HG03432 (cell line): ENCODE measurements around the gene ADAMTS2.

Experiments used
- ATAC-seq: cut with Tn5 transposase; IDR thresholded peaks from one replicate; pipeline ENCODE4 v1.9.1; 2021; ENCODE audit warnings: mild to moderate bottlenecking, moderate library complexity; ENCODE audit not compliant: unreplicated experiment

Gene ADAMTS2

DNA sequence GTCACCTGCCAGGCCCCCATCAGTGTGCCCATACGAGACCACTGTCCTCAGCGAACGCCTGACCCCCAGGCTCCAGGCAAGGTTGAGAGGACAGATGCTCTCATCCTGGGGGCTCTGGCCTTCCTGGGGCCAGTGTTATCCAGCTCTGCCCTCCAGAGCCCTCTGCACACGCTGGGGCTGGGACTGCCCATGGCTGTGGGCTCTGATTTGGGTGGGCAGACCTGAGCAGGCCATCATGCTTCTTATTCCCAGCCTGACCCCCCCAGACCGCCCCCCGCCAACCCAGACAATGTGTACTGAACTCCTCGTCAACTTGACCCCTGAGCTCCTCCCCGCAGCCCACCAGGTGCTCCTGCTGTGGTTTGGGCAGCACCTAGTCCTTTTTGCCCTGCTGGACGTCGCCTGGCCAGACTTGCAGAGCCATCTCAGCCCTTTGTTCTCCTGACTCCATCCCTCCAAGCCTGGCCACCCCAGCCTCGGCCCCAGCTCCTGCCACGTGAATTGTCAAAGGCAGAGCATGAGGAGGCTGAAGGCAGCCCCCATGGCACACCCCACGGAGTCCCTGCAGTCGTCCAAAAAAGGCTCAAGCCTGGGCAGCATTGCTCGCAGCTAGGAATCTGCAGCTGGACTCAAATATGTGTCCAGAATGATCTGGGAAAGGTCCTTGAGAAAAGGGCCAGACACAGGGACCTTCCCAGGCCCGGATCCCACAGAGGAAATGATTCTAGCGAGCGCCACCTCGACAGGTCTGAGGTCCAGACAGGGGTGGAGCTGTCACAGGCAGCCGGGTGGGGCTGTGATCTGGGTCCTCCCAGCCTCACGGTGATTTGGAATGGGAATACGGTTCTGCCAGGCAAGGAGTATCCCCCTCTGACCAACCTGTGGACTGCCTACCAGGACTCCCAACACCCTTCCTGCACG lies 87.0 kb downstream of the ADAMTS2 start:
- ATAC-seq = no peak

DNA sequence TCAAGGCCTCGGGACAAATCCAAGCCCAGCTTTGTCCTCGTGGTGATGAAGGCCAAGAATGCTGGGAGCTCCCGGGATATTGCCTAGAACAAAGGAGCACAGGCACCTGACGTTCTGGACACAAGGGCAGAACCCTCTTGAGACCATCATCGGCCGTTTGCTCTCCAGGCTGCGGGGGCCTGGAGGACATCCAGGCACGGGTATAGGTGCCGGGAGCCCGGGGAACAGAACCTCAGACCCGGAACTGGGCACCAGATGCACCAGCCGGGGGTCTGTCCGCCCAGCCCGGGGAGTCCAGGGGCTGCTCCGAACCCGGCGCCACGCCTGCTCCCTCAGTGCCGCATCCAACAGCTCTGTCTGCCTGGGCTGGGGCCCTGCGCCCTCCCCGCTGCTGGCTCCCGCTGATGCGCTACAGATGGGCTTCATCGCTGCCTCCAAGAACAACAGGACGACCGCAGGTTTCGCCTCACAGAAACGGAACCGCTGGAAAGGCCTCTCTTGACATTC lies 88.0 kb downstream of the ADAMTS2 start:
- no peak for ATAC-seq

DNA sequence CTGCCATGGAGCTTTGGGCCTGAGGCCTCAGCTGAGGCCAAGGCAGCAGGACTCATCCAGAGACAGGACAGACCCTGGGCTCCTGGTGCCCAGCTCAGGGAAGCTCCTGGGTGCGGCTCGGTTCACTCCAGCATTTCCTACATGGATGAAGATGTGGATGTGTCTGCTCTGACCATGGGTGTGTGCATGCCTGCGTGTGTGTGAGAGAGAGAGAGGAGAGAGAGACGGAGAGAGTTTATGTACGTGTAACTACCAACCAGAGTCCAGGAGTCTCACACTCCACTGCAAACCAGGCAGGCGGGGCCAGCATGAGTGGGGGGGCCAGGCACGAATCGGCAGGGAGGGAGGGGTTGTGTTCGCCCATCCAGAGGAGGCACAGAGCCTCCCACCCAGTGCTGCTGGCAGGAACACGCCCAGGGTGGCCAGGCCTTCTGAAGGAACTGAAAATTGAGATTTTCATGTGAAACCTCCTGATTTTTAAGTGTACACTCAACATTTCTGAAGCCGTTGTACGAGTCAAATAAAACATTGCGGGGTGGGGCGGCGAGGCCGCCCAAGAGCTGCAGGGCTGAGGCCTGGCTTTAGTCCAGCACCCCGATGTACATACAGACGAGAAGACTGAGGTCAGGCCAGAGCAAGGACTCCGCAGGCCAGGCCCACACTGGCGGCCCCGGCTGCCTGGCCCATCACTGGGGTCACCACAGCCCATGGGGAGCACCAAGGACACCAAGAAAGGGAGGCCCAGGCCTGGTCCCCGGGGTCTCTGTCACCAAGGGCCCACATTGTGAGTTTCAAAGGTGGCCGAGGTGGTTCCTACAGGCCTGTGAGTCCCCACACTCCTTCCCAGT lies 88.7 kb downstream of the ADAMTS2 start:
- no peak for ATAC-seq

DNA sequence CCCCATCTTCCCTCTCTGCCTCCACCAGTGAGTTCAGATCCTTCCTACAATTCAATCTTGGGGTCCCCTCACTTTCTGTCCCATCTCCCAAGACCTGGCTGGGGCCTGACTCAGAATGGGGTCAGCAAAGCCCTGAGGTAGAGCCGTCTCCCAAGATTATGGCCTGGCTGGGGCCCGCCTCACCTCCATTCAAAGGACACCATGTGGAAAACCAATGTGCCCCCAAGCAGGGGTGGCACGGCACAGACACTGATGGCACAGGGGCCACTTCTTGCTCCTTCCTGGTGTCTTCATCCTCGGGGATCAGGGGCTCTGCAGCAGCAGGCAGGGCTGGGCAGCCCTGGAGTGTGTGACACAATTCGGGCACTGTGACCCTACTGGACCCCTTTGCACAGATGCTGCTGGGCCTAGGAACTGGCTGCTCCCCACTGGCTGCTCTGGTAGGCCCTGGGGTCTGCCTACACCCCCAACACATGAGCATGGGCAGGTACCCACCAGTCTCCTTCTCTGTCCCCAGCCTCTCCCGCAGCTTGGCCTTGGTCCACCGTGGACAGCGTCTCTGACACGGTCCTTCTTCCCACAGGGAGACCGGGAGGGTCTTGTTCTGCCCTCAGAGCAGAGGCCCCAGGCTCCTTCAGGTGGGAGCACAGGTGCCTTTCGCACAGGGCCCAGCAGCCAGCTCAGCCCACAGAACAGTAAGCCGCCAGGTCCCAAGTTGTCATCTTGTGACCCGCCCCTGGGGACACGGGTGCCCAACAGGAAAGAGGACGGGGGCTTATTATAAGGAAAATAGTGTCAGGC lies 89.5 kb downstream of the ADAMTS2 start:
- no peak for ATAC-seq

DNA sequence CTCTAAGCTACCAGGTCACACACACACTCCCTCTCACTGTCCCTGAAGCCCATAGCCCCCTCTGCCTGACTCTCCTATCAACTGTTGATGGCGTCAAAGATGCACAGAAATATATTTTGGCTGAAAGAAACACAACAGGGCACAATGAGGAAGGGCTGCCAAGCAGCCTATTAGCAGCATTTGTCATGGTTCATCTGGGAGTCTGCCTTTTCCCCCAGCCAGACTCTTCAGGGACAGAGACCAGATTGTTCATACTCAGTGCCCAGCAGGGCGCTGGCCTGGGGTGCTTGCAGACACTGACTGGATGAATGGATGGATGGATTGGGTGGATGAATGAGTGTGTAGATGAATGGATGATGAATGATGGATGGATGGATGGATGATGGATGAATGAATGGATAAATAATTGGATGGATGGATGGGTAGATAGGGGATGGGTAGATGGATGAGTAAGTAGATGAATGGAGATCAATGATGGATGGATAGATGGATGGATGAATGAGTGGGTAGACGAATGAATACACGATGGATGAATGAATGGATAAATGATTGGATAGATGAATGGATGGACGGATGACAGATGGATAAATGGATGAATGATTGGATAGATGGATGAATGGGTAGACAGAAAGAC lies 90.5 kb downstream of the ADAMTS2 start:
- ATAC-seq = no peak

DNA sequence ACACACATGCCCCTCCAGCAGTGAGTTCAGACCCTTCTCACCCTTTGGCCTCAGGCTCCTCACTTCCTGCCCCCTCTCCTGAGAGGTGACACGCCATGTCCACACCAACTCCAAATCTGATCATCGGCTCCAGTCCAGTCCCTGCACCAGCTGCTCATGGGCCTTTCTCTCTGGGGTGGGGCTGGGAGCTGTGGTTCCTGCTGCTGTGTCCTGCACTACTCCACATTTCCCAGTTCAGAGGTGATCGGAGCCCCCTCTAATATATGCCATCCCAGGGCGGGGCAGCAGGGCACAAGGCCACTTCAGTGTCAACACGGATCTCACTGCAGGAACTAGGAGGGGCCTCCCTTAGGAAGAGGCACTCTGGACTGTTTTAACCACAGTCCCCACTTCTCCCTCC lies 91.5 kb downstream of the ADAMTS2 start:
- no peak for ATAC-seq

DNA sequence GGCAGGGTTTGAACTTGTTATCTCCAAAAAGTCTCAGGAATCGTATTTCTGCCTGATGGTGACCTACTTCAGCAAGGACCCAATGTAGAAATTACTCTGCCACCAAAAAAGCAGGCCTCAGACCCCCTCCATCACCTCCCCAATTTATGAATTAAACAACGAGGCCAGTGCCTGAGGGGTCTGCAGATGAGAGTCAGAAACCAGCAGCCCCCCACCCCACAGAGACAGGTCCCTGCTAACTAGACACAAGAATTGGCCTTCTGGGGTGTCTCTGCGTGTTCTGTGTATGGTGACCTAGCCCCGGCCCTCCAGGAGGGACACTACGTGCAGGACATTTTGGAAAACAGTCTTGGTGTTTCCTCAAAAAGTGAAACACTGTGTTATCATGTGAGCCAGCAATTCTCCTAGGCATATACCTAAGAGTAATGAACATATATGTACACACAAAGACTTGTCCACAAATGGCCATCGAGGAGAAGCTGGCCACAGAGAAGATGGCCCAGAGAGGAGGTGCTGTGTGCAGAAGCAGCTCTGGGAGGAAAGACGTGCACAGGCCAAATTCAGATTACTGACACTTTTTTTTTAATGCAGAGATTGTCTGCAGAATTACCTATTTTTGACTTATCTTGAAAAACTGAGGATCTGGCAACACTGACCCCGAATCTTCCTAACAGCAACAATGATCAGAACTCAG lies 93.8 kb downstream of the ADAMTS2 start:
- ATAC-seq = no peak

DNA sequence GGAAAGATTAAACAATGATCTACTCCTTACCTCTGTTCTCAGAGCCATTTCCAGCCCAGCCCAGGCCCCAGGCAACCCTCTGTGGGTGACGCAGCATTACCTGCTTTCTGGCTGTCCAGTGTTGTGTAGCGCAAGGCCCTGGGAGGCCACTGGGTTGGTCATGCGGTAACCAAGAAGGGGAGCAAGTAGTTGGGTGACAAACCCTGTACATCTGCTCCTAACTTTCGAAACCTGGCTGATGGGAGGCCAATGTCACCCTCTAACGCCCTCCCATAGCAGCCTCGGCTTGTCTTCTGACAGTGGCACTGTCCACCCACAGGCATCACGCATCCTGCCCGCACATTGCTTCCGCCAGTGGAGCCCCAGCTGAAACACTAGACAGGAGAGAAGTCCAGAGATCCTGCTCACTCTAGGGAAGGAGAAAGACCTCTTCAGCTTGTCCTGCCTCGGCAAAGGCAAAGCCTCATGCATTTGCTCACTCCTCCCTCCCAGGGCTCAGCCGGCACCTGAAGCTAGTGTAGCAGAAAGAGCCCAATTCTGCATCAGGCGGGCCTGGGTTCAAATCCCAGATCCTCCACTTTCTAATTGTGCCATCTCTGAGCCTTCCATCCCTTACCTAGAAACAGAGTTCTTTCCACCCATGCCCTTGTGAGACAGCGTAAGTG lies 94.6 kb downstream of the ADAMTS2 start:
- no peak for ATAC-seq

DNA sequence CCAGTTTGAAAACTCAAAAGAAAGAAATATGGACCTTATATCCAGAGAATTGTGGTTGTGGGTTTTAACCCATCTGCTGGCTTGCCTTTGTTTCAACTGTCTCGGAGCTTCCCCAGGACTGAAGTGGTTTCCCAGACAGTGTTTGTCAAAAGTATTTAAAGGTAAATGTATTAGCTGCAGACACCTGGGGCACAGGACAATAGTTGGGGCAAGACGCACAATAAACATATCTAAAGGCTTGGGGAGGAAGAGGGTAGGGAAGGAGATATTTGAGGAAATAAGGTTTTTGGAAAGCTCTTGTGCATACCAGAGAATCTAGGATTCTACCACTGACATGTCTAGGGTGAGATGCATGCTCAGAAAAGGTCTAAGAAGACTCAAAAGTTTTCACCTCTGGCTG lies 99.0 kb downstream of the ADAMTS2 start:
- ATAC-seq = no peak

DNA sequence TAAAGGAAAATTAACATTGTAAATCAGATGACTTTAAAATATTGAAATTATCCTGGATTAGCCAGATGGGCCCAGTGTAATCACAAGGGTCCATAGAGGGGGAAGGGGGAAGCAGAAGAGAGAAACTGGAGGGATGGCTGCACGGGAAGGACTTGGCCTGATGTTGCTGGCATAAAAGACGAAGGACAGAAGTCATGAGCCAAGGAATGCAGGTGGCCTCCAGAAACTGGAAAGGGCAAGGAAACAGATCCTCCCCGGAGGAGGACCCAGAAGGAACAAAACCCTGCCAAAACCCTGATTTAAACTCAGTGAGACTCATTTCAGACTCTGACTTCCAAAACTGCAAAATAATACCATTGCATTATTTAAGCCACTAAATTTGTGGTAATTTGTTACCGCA lies 100.2 kb downstream of the ADAMTS2 start:
- ATAC-seq = no peak

DNA sequence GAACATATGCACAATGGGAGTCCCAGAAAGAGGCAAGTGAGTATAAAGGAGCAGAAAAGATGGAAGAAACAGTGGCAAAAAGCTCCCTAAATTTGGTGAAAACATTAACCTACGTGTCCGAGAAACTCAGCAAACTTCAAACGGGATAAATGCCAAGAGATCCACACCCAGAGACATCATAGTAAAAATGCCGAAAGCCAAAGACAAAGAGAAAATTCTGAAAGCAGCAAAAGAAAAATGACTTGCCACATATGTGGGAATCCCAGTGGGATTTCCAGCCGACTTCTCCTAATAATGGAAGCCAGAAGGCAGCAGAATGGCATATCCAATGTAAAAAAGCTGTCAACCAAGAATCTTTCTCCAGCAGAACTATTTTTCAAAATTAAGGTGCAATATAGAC lies 101.2 kb downstream of the ADAMTS2 start:
- no peak for ATAC-seq

DNA sequence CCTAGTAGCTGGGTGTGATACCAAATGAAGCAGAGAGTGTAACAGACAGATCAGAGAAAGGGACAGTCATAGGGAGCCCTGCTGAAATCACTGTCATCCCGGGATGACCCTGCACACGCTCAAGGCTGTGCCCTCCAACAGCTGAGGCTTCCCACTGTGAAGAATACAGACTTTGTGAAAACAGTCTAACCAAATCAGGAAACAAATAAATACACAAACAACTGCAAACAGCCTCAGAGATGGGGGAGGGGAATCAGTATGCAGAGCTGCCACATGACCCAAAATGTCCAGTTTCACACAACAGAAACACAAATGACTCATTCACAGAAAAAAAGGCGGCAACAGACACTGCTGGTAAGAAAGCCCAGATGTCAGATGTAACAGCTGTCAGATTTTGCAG lies 101.9 kb downstream of the ADAMTS2 start:
- ATAC-seq = no peak

DNA sequence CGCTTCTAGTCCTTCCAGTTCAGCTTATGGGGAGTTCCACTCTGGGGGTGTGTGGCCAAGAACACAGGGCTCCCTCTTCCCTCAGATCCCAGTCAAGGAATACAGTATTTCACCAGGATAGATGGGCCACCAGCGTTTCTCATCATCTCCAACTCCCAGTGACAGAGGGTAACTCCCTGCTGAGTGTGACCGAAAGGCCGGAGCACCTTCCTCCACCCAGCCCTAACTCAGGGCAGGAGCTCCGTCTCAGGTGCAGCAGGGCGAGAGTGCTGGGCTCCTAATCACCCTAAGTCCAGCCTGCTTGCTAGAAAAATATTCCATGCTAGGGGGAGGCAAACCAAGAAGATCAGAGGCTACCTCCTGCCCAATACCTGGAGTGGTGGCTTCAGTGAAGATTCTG lies 102.6 kb downstream of the ADAMTS2 start:
- ATAC-seq = no peak

DNA sequence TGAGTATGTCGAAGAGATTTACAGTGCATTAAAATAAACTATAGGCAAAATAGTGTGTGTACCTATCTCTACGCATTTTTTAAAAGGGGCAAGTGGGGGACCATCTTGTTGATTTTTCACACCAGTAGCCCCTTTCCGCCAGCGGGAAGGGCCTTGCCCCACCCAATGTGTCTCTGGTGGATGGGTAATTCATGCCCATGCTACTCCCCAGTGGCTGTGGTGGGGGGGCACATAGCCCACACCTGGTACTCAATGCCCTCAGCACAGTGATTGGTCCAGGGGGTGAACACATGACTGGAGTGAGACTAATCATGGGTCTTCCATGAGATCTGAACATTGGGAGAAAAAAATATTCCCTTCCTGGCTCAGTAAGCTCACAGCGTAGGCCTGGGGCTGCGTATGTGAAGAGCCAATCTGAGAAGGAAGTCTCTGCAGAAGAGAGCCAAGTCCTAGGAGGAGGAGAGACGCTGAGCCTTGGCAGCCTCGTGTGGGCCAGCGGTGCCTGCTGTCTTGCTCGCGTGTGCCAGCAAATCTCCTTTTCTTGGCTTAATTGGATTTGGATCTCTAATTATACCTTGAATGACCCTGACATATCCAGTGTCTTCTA lies 103.4 kb downstream of the ADAMTS2 start:
- no peak for ATAC-seq

DNA sequence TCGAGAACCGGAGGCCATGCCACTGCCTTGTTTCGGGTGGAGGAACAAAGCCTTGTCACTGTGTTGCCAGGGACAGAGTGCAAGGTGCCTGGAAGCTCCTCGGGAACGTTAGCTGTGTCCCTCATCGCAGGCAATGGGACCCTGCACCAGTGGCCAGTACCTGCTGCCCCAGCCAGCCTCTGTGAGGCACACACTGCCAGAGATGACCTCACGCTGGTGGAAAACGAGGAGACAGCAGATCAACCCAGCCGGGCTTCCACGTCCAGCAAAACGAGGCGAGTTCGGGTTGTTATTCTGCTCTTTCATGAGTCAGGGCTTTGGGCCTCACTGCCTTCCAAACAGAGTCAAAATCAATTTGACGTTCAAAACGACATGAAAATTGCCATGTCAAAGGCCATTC lies 104.1 kb downstream of the ADAMTS2 start:
- ATAC-seq = no peak

DNA sequence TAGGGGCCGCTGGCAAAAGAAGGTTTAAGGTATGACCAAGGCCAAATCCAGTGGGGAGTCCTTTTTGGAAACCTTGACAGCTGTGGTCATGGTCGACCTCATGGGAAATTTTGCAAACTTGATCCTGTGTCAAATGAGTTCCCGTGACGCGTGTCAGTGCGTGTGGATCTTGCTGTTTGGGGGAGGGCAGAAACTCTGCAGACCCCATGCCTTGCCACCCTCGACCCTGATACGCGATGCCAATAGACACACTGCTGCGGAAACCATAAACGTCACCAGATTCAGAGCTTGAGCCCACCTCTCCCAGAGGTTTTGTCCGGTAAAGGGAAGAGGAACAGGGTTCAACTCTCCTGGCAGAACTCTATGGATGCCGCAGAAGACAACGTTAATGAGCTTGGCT lies 104.7 kb downstream of the ADAMTS2 start:
- no peak for ATAC-seq

DNA sequence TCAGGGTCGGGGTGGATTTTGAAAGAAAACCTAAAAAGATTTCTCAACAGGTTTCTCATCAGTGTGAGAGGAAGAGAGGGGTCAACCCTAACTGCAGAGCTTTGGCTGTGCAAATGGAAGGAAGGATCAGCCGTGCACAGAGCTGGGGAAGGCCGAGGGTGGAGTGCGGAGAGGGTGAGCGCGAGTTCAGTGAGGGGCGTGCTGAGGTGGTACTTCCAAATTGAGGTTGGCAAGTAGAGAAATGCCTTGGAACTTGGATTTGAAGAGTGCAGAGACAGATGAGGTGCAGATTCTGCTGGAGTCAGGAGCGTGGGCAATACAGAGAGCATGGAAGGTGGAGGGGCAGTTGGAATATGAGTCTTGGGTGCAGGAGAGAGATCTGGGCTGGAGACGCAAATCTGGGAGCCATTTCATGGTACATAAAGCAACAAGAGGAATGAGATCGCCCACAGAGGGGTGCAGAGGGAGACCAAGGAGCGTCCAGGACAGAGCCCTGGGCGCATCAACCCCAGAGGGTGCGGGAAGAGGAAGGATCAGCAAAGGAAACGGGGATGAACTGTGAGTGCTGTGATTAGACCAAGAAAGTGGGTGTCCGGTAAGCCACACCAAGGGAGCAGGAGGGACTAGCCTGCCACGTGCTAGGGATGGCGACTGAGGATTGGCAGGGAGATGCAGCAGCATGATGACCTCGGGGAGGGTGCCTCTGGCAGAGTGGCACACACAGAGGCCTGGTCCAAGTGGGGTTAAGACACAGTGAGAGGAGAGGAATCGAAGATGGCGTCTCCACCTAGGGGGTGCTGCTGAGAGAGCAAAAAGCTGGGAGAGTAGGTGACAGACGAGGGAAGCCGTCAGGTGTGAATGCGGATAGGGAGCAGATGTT lies 105.8 kb downstream of the ADAMTS2 start:
- ATAC-seq = no peak

DNA sequence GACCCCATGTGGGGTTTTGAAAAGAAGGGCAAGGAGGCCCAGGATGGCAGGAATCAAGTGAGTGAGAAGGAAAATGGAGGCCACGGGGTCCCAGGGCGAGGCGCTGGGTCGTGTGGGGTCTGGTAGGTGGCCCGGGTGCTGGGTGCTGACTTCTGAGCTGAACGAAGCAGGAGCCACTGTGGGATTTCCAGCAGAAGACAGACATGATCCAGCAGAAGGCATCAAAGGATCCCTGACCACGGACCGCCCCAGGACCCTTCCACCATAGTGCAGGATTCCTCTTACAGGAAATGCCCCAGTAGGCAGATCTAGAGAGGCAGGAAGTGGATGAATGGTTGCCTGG lies 106.7 kb downstream of the ADAMTS2 start:
- ATAC-seq = no peak
